HEK293T (cell line): ENCODE data around the gene CLEC16A.

ENCODE experiments used
- CTCF ChIA-PET: fragments of 350-600 bp; formaldehyde crosslinking; extraction: SDS; loops from one replicate; lab custom pipeline; 2021; ENCODE audit warnings: antibody characterized with exemption, inconsistent platforms; lab: Yijun Ruan, JAX
- POLR2A ChIA-PET: fragments of 350-600 bp; formaldehyde crosslinking; extraction: SDS; loops from one replicate; lab custom pipeline; 2020; ENCODE audit warnings: antibody characterized with exemption, inconsistent platforms; lab: Yijun Ruan, JAX
- DNase-seq: peaks from one replicate; pipeline ENCODE4 v3.0.0; 2012; ENCODE audit warnings: mixed read lengths; ENCODE audit errors: extremely low spot score
- ARNT ChIP-seq: fragments of 450-650 bp; IDR thresholded peaks from 2 replicates; pipeline ENCODE4 v1.6.1; 2017; ENCODE audit warnings: mild to moderate bottlenecking
- BHLHE40 ChIP-seq: fragments of 450-650 bp; IDR thresholded peaks from 2 replicates; pipeline ENCODE4 v1.6.1; 2016; ENCODE audit warnings: mild to moderate bottlenecking, moderate library complexity, borderline replicate concordance
- CTBP1 ChIP-seq: fragments of 450-650 bp; IDR thresholded peaks from 2 replicates; pipeline ENCODE4 v1.6.1; 2016; ENCODE audit warnings: borderline replicate concordance
- ELF4 ChIP-seq: fragments of 450-650 bp; IDR thresholded peaks from 2 replicates; pipeline ENCODE4 v1.6.1; 2017; ENCODE audit warnings: antibody characterized with exemption
- FOXA1 ChIP-seq: fragments of 450-650 bp; IDR thresholded peaks from 2 replicates; pipeline ENCODE4 v1.6.1; 2016; ENCODE audit warnings: mild to moderate bottlenecking
- FOXK2 ChIP-seq: fragments of 450-650 bp; IDR thresholded peaks from 2 replicates; pipeline ENCODE4 v1.6.1; 2016; ENCODE audit warnings: mild to moderate bottlenecking
- FOXM1 ChIP-seq: fragments of 450-650 bp; IDR thresholded peaks from 2 replicates; pipeline ENCODE4 v1.6.1; 2017; ENCODE audit warnings: mild to moderate bottlenecking, borderline replicate concordance
- HDGF ChIP-seq: fragments of 450-650 bp; IDR thresholded peaks from 2 replicates; pipeline ENCODE4 v1.6.1; 2017; ENCODE audit warnings: antibody characterized with exemption, borderline replicate concordance
- L3MBTL2 ChIP-seq: fragments of 450-650 bp; conservative IDR thresholded peaks from 2 replicates; pipeline ENCODE4 v1.6.1; 2016; ENCODE audit warnings: mild to moderate bottlenecking
- LEF1 ChIP-seq: fragments of 450-650 bp; IDR thresholded peaks from 2 replicates; pipeline ENCODE4 v1.6.1; 2017; ENCODE audit warnings: mild to moderate bottlenecking, borderline replicate concordance
- NFRKB ChIP-seq: fragments of 450-650 bp; IDR thresholded peaks from 2 replicates; pipeline ENCODE4 v1.6.1; 2016; ENCODE audit warnings: mild to moderate bottlenecking, moderate library complexity
- SP1 ChIP-seq: fragments of 450-650 bp; IDR thresholded peaks from 2 replicates; pipeline ENCODE4 v1.6.1; 2017
- SUZ12 ChIP-seq: fragments of 450-650 bp; IDR thresholded peaks from 2 replicates; pipeline ENCODE4 v1.6.1; 2016; ENCODE audit warnings: mild to moderate bottlenecking
- TARDBP ChIP-seq: fragments of 450-650 bp; IDR thresholded peaks from 2 replicates; pipeline ENCODE4 v1.6.1; 2016
- ZNF384 ChIP-seq: fragments of 450-650 bp; IDR thresholded peaks from 2 replicates; pipeline ENCODE4 v1.6.1; 2016
- TF ChIP-seq, protein P1 (sequence below): fragments of 450-650 bp; IDR thresholded peaks from 2 replicates; pipeline ENCODE4 v1.6.1; 2016

Gene CLEC16A

DNA sequence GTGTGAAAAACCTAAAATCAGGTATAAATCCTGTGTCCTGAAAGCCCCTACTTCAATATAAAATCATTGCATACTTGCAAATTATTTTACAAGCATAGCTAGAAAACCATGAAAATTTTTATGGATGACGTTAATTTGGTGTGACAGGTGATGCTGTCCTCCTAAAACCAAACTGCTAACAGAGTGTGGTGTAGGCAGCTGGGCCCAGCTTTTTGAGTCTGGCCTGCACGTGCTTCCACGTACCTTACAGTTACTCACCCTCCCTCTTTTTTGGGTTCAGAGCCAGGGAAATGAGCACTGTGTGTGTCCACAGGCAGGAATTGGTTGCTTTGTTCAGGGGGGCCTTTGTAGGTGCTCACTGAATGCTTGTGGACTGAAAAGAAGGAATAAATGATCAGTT lies 36.4 kb downstream of the CLEC16A start:
- TF ChIP-seq FOXM1, result no peak
- TF ChIP-seq L3MBTL2, result no peak
- no peak for TF ChIP-seq SP1
- no peak for DNase-seq
- CTCF ChIA-PET, result no interaction called here
- POLR2A ChIA-PET, result no interaction called here

DNA sequence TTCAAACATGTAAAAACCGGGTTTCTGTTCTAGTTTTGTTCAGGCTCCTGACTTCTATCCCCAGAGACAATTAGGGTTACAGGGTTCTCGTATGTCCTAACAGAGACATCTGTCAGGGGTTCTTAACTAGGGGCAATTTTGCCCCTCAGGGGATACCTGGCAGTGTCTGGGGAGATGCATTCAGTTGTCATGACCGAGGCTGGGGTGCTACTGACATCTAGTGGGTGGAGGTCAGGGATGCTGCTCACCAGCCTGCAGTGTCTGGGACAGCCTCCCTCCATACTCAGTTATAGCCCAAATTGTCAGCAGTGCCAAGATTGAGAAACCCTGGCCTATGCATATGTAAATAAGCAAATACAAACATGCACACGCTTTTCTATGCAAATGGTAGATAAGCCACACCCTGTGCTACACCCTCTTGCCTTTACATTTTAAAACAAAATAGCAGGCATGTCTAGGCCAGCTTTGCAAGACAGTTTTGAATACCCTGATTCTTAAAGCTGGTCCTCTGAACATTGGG lies 37.4 kb downstream of the CLEC16A start:
- ChIA-PET CTCF (interaction anchor here (0.7 kb wide), 1 partner anchor 127 kb away, joined by 3 read pairs; no protein-coding TSS in a partner anchor), POLR2A (no interaction called here)
- DNase-seq, result peak; percentile 32
- TF ChIP-seq FOXK2 (no peak), BHLHE40 (no peak), CTBP1 (no peak), NFRKB (no peak), SUZ12 (no peak), ELF4 (no peak), SP1 (no peak), TARDBP (no peak), L3MBTL2 (no peak), ARNT (no peak)
- TF ChIP-seq, protein P1, sequence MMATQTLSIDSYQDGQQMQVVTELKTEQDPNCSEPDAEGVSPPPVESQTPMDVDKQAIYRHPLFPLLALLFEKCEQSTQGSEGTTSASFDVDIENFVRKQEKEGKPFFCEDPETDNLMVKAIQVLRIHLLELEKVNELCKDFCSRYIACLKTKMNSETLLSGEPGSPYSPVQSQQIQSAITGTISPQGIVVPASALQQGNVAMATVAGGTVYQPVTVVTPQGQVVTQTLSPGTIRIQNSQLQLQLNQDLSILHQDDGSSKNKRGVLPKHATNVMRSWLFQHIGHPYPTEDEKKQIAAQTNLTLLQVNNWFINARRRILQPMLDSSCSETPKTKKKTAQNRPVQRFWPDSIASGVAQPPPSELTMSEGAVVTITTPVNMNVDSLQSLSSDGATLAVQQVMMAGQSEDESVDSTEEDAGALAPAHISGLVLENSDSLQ, result no peak

DNA sequence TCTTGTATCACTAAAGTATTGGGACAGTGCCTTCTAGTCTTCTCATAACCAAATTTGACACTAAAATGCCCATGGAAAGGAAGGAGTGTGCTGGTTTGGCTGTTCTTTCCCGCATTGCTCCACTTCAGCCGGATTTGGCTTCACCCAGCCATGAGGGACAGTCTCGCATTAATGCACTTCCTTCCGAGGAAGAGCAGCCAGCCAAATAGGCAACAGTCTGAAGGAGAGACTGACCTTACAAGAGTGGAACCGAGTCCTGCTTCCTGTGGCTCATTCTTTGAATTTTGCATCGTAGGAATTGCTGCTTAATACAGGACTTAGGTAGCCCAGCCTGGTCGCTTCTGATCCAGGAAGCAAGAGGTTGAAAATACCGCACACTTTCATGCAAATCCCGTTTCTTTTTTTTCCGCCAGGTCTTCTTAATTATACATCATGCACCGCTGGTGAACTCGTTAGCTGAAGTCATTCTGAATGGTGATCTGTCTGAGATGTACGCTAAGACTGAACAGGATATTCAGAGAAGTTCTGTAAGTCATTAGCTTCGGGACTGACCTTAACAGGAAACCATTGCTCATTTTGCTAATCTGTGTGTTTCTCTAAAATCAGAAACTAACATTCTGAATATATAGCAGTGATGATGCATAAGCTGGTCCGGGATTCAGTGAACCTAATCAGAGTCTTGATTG lies 38.2 kb downstream of the CLEC16A start:
- TF ChIP-seq FOXM1, result no peak
- no peak for TF ChIP-seq ZNF384
- TF ChIP-seq CTBP1, result no peak
- no peak for TF ChIP-seq L3MBTL2
- TF ChIP-seq ELF4, result no peak
- TF ChIP-seq NFRKB, result no peak
- TF ChIP-seq TARDBP, result no peak
- no peak for TF ChIP-seq ARNT
- TF ChIP-seq SUZ12, result no peak
- TF ChIP-seq BHLHE40, result no peak
- ChIA-PET CTCF (interaction anchor here (0.7 kb wide), 1 partner anchor 126 kb away, joined by 3 read pairs; no protein-coding TSS in a partner anchor), POLR2A (no interaction called here)
- no peak for DNase-seq

DNA sequence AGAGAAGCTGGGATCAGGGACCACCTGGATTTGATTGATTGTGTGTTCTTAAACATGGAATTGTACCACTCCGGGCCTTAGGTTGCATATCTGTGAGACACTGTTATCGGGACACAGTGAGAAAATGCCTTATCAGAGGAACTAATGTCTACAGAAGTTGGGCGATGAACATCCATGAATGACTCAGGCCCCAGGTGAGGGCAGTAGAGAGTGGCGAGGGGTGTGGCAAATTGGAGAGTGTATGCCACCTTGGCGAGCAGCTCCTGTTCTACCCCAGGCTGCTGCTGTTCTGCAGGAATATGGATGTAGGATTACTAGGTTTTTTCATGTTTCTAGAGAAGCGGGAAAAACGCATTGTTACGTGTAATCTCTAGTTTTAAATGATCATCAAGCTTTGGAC lies 38.8 kb downstream of the CLEC16A start:
- ChIA-PET CTCF (interaction anchor here (0.6 to 1.1 kb wide), 4 partner anchors 12 to 404 kb away, joined by 3 to 4 read pairs (median 4); partner anchors contain the start of gene SOCS1), POLR2A (interaction anchor here (1.0 kb wide), 1 partner anchor 273 kb away, joined by 3 read pairs; the partner anchor contains the start of gene SOCS1)
- TF ChIP-seq CTBP1 (no peak), SUZ12 (no peak), LEF1 (no peak), TARDBP (no peak), HDGF (no peak), FOXM1 (no peak), L3MBTL2 (no peak), ZNF384 (no peak), SP1 (no peak), ARNT (no peak), FOXK2 (no peak), NFRKB (no peak)
- no peak for DNase-seq

GRCh38 chr16:10984509-10984908 lies 40.1 kb downstream of the CLEC16A start:
- POLR2A ChIA-PET, result interaction anchor here (0.9 kb wide), 1 partner anchor 42 kb away, joined by 3 read pairs; the partner anchor contains the start of gene DEXI
- no peak for TF ChIP-seq FOXA1
- no peak for TF ChIP-seq NFRKB
- CTCF ChIA-PET, result interaction anchor here (1.1 kb wide), 1 partner anchor 271 kb away, joined by 4 read pairs; the partner anchor contains the start of gene SOCS1
- DNase-seq, result no peak

DNA sequence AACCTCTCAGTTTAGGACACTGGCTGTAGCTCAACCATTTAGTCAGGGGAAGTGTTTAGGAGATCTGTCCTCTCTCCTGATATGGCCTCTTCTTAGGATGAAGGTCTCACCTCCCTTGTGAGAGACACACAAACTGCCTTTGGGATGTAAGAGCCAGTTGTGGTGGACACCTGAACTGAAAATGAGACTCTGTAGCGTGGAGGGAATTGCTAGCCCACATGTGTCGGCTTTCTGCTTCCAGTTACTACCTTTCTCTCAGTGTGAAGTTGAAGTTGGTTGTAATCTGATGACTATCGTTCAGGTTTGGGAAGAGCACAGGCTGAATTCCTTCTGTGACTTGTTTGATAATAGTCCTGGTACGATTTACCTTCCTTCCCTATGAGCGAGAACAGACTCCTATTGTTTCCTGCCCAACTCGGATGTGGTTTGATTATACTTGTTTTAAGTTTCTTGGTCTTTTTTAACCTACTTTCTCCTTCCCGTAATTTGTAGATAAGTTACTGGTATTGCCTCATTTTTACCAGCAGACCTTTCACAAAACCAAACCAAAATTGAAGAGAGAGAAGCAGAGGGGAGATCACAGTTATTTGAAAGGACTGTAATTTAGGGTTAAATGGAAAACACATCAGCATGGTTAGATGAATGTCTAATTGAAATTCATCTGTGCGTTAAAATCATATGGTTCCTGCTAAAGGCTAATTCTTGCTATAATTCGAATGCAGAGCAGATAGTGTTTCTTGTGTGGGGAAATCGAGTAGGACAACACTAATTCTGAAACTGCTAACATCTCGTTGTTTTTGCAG lies 43.2 kb downstream of the CLEC16A start:
- CTCF ChIA-PET, result no interaction called here
- TF ChIP-seq, protein P1, result no peak
- TF ChIP-seq ELF4 (no peak), SP1 (no peak), L3MBTL2 (no peak), TARDBP (no peak), FOXM1 (no peak), ZNF384 (no peak), ARNT (no peak), CTBP1 (no peak), FOXA1 (no peak), SUZ12 (no peak), HDGF (no peak), LEF1 (no peak), FOXK2 (no peak), NFRKB (no peak), BHLHE40 (no peak)
- DNase-seq, result no peak
- POLR2A ChIA-PET, result no interaction called here
